ENCODE measurements around the gene DLST.

The DLST gene

DNA sequence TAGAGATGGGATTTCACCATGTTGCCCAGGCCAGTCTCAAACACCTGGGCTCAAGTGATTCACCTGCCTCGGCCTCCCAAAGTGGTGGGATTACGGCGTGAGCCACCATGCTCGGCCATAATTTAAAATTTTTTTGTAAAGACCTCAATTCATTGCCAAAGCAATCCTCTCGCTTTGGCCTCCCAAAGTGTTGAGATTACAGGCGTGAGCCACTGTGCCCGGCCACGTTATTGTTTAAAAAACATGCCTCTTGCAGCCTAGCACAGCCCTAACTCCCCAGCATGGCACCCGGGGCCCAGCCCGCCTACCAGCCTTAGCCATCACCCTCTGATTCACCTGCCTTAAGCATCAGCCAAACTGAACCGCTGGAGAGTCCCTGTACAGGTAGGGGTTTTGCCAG, 54.4 kb downstream of the DLST start:
- H3K4me2 ChIP-seq (ENCODE audit: low read depth, low read length, poor library complexity, severe bottlenecking): no peak overlapping the region
- no peak overlapping the region for H2AFZ ChIP-seq (ENCODE audit: low read length)
- no peaks in the 10 kb centered on the region for H3K36me3 ChIP-seq (ENCODE audit: insufficient read depth, low read length)
- peaks cover 32% of the 10 kb centered on the region for H3K4me1 ChIP-seq (ENCODE audit: insufficient read depth, low read length, poor library complexity, severe bottlenecking)
- no peaks in the 10 kb centered on the region for H4K20me1 ChIP-seq (ENCODE audit: insufficient read depth, low read length, poor library complexity, severe bottlenecking)
- no peaks in the 10 kb centered on the region for H3K9me3 ChIP-seq (ENCODE audit: insufficient read depth, low read depth, low read length)
- no peak for TF ChIP-seq EZH2phosphoT487 (IDR thresholded peaks at IDR 0.05; ENCODE audit: borderline replicate concordance)
- TF ChIP-seq, protein P1, sequence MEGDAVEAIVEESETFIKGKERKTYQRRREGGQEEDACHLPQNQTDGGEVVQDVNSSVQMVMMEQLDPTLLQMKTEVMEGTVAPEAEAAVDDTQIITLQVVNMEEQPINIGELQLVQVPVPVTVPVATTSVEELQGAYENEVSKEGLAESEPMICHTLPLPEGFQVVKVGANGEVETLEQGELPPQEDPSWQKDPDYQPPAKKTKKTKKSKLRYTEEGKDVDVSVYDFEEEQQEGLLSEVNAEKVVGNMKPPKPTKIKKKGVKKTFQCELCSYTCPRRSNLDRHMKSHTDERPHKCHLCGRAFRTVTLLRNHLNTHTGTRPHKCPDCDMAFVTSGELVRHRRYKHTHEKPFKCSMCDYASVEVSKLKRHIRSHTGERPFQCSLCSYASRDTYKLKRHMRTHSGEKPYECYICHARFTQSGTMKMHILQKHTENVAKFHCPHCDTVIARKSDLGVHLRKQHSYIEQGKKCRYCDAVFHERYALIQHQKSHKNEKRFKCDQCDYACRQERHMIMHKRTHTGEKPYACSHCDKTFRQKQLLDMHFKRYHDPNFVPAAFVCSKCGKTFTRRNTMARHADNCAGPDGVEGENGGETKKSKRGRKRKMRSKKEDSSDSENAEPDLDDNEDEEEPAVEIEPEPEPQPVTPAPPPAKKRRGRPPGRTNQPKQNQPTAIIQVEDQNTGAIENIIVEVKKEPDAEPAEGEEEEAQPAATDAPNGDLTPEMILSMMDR (conservative IDR thresholded peaks at IDR 0.05; ENCODE audit: low read length): no peak
- H3K79me2 ChIP-seq (ENCODE audit: insufficient read depth, low read length): no peaks in the 10 kb centered on the region
- no peaks in the 10 kb centered on the region for H3F3A ChIP-seq (ENCODE audit: low read depth)
- H3K27me3 ChIP-seq (ENCODE audit: insufficient read depth, low read length, poor library complexity, severe bottlenecking): no peaks in the 10 kb centered on the region
- no peaks in the 10 kb centered on the region for H3K9me2 ChIP-seq (replicated peaks; ENCODE audit: low read depth, low read length)
- no peak overlapping the region for H3K9ac ChIP-seq (ENCODE audit: low read depth, low read length, poor library complexity, severe bottlenecking)
- H3K4me3 ChIP-seq (ENCODE audit: low read length, poor library complexity, severe bottlenecking): no peak overlapping the region

DNA sequence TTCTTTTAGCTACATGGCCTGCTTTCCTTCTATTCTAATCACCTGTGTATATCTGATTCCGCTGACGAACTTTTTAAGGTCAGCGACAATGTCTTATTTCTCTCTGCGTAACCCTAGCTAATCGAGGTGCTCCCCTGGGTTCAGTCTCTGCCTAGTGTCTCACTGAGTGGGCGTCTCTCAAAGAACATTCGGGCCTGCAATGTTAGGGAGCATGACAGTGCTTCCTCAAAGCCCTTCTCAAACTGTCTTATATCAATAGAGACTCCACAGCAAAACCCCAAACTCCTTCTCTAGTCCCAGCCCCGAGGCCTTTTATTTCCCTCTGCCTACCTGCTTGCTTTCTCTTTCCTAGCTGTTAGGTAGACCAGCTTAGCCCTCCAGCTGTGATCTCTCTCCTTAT, 55.0 kb downstream of the DLST start:
- Histone ChIP-seq H4K20me1 (ENCODE audit: insufficient read depth, low read length, poor library complexity, severe bottlenecking) (no peaks in the 10 kb centered on the region), H3K9ac (ENCODE audit: low read depth, low read length, poor library complexity, severe bottlenecking) (no peak overlapping the region), H3K4me3 (ENCODE audit: low read length, poor library complexity, severe bottlenecking) (no peak overlapping the region), H3K27me3 (ENCODE audit: insufficient read depth, low read length, poor library complexity, severe bottlenecking) (no peaks in the 10 kb centered on the region), H3K9me3 (ENCODE audit: insufficient read depth, low read depth, low read length) (no peaks in the 10 kb centered on the region), H3F3A (ENCODE audit: low read depth) (no peaks in the 10 kb centered on the region), H3K9me2 (replicated peaks; ENCODE audit: low read depth, low read length) (no peaks in the 10 kb centered on the region), H3K79me2 (ENCODE audit: insufficient read depth, low read length) (no peaks in the 10 kb centered on the region), H3K36me3 (ENCODE audit: insufficient read depth, low read length) (no peaks in the 10 kb centered on the region), H3K4me1 (ENCODE audit: insufficient read depth, low read length, poor library complexity, severe bottlenecking) (peaks cover 30% of the 10 kb centered on the region), H3K4me2 (ENCODE audit: low read depth, low read length, poor library complexity, severe bottlenecking) (no peak overlapping the region), H2AFZ (ENCODE audit: low read length) (no peak overlapping the region)
- TF ChIP-seq EZH2phosphoT487 (IDR thresholded peaks at IDR 0.05; ENCODE audit: borderline replicate concordance): no peak
- TF ChIP-seq, protein P1 (conservative IDR thresholded peaks at IDR 0.05; ENCODE audit: low read length): no peak

DNA sequence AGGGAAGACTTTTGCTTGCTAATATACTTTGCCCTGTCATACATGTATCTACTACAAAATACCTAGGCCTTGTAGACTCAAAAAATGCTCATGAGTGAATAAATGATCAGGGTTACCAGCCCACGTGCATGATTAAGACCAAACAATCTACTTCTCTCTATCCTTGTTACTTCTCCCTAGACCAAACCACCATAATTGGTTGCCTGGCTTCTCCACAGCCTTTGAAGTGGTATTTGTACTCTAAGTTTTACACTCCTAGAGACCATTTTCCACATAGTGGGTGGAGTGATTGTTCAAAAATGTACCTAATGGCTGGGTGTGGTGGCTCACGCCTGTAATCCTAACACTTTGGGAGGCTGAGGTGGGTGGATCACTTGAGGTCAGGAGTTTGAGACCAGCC, 55.5 kb downstream of the DLST start:
- TF ChIP-seq EZH2phosphoT487 (IDR thresholded peaks at IDR 0.05; ENCODE audit: borderline replicate concordance): no peak
- TF ChIP-seq, protein P1 (conservative IDR thresholded peaks at IDR 0.05; ENCODE audit: low read length): no peak
- Histone ChIP-seq H3K9me3 (ENCODE audit: insufficient read depth, low read depth, low read length) (no peaks in the 10 kb centered on the region), H3K4me3 (ENCODE audit: low read length, poor library complexity, severe bottlenecking) (no peak overlapping the region), H2AFZ (ENCODE audit: low read length) (no peak overlapping the region), H3K9me2 (replicated peaks; ENCODE audit: low read depth, low read length) (no peaks in the 10 kb centered on the region), H4K20me1 (ENCODE audit: insufficient read depth, low read length, poor library complexity, severe bottlenecking) (no peaks in the 10 kb centered on the region), H3K4me1 (ENCODE audit: insufficient read depth, low read length, poor library complexity, severe bottlenecking) (peaks cover 29% of the 10 kb centered on the region), H3K79me2 (ENCODE audit: insufficient read depth, low read length) (no peaks in the 10 kb centered on the region), H3K4me2 (ENCODE audit: low read depth, low read length, poor library complexity, severe bottlenecking) (no peak overlapping the region), H3K36me3 (ENCODE audit: insufficient read depth, low read length) (no peaks in the 10 kb centered on the region), H3F3A (ENCODE audit: low read depth) (no peaks in the 10 kb centered on the region), H3K9ac (ENCODE audit: low read depth, low read length, poor library complexity, severe bottlenecking) (no peak overlapping the region), H3K27me3 (ENCODE audit: insufficient read depth, low read length, poor library complexity, severe bottlenecking) (no peaks in the 10 kb centered on the region)

Measured in Loucy (cell line).